GM12865 (cell line): ENCODE data around the gene NOL9.

Experiments used
- DNase-seq: peaks from one replicate; pipeline ENCODE4 v3.0.0; 2010; ENCODE audit warnings: low read depth
- H3K4me3 ChIP-seq: 2 replicates; pipeline ENCODE4 v1.5.1; 2011; ENCODE audit warnings: mild to moderate bottlenecking, low read depth, low read length, control low read depth
- CTCF ChIP-seq: IDR thresholded peaks from 2 replicates; pipeline ENCODE4 v1.5.1; 2011; ENCODE audit warnings: low read length, control low read depth, low read depth, inconsistent platforms; ENCODE audit not compliant: insufficient read depth; ENCODE audit errors: missing control alignments

The NOL9 gene

GRCh38 chr1:6488602-6489382, 65.5 kb downstream of the NOL9 start:
- no peak overlapping the region for H3K4me3 ChIP-seq
- TF ChIP-seq CTCF = no peak
- DNase-seq = no peak

- no peak for DNase-seq
- no peak overlapping the region for H3K4me3 ChIP-seq
- no peak for TF ChIP-seq CTCF
Measured at GRCh38 chr1:6487804-6488484, 66.4 kb downstream of the NOL9 start.

GRCh38 chr1:6486433-6487011, 67.8 kb downstream of the NOL9 start:
- DNase-seq = peak; percentile 83
- TF ChIP-seq CTCF = peak; percentile 93
- H3K4me3 ChIP-seq = no peak overlapping the region

- no peak for TF ChIP-seq CTCF
- H3K4me3 ChIP-seq = no peak overlapping the region
- no peak for DNase-seq
Measured at GRCh38 chr1:6485168-6486101, 68.9 kb downstream of the NOL9 start.

- no peak for DNase-seq
- no peak overlapping the region for H3K4me3 ChIP-seq
- no peak for TF ChIP-seq CTCF
Measured at GRCh38 chr1:6484826-6485167, 69.5 kb downstream of the NOL9 start.

GRCh38 chr1:6483761-6484117, 70.6 kb downstream of the NOL9 start:
- TF ChIP-seq CTCF = no peak
- no peak for DNase-seq
- no peak overlapping the region for H3K4me3 ChIP-seq
